Endothelial cell of umbilical vein (primary cell): ENCODE results near the gene DGCR2.

ENCODE experiments used
- CTCF ChIP-seq, 2 donors: IDR thresholded peaks; 1 replicate in 1 of 2; 2 replicates in 1 of 2; pipeline ENCODE4 v1.5.1; 2011; ENCODE audit warnings: low read length in 2 of 2, mild to moderate bottlenecking in 2 of 2, moderate library complexity in 2 of 2, control low read depth in 1 of 2, inconsistent platforms in 1 of 2, low read depth in 1 of 2; ENCODE audit not compliant: insufficient read depth in 1 of 2; ENCODE audit errors: extremely low read depth in 1 of 2
- MYC ChIP-seq: IDR thresholded peaks from one replicate; pipeline ENCODE4 v1.6.1; 2011; ENCODE audit warnings: mild to moderate bottlenecking, low read depth, low read length
- POLR2A ChIP-seq: IDR thresholded peaks from 2 replicates; pipeline ENCODE4 v1.6.1; 2012; ENCODE audit warnings: low read depth, mild to moderate bottlenecking, control low read depth, low read length

GRCh38 chr22:19149991-19150390, 27.8 kb upstream of the DGCR2 start, which contains the start of gene GSC2:
- no peak for TF ChIP-seq POLR2A
- TF ChIP-seq CTCF (IDR thresholded peaks at IDR 0.05; ENCODE audit: extremely low read depth in 1 of 2, insufficient read depth in 1 of 2, low read depth in 1 of 2, low read length in 2 of 2), result no peak
- TF ChIP-seq MYC, result no peak
